NK-92 (cell line): Measurements from ENCODE around the gene BAHCC1.
"Not testable (repeated sequence)": the region's sequence is repeated elsewhere in the genome, so short reads cannot be mapped to it uniquely, and the experiment has no call there.

ENCODE experiments used
- DNase-seq: peaks from one replicate; lab custom pipeline; 2025; ENCODE audit not compliant: unreplicated experiment; lab: John Stamatoyannopoulos, UW

BAHCC1 gene

DNA sequence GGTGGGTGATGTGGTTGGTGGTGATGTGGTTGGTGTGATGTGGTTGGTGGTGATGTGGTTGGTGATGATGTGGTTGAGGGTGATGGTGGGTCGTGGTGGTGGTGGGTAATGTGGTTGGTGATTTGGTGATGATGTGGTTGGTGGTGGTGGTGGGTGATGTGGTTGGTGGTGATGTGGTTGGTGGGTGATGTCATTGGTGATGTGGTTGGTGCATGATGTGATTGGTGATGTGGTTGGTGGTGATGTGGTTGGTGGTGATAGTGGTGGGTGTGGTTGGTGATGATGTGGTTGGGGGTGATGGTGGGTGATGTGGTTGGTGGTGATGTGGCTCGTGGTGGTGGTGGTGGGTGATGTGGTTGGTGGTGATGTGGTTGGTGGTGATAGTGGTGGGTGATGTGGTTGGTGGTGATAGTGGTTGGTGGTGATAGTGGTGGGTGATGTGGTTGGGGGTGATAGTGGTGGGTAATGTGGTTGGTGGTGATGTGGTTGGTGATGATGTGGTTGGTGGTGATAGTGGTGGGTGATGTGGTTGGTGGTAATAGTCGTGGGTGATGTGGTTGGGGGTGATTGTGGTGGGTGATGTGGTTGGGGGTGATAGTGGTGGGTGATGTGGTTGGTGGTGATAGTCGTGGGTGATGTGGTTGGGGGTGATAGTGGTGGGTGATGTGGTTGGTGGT lies 30.6 kb downstream of the BAHCC1 start:
- DNase-seq: not testable (repeated sequence)

DNA sequence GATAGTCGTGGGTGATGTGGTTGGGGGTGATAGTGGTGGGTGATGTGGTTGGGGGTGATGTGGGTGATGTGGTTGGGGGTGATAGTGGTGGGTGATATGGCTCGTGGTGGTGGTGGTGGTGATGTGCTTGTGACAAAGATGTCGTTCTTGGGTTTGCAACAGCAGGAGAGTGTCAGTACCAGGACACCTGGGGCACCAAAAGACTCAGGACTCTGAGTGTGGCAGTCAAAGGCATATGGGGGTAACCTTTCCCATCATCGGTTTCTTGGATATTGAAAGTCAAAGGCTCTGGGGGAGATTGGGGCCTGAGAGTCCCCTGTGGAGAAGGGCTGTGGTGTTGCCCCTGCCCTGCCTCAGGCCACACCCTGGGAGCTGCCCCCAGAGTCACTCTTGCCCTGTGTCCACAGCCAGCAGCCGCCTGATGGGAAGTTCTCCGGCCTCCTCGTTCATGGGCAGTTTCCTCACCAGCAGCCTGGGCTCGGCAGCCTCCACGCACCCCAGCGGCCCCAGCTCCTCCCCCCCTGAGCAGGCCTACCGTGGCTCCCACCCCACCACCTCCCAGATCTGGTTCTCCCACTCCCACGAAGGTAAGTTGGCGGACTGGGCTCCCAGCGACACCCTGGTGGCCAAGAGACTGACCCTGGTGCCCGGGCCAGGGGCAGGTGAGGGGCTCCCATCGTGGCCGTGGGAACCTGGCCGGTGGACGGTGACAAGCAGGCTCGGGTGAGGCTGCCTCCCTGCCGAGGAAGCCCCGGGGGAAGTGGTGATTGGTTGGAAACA lies 31.3 kb downstream of the BAHCC1 start:
- no peak for DNase-seq

DNA sequence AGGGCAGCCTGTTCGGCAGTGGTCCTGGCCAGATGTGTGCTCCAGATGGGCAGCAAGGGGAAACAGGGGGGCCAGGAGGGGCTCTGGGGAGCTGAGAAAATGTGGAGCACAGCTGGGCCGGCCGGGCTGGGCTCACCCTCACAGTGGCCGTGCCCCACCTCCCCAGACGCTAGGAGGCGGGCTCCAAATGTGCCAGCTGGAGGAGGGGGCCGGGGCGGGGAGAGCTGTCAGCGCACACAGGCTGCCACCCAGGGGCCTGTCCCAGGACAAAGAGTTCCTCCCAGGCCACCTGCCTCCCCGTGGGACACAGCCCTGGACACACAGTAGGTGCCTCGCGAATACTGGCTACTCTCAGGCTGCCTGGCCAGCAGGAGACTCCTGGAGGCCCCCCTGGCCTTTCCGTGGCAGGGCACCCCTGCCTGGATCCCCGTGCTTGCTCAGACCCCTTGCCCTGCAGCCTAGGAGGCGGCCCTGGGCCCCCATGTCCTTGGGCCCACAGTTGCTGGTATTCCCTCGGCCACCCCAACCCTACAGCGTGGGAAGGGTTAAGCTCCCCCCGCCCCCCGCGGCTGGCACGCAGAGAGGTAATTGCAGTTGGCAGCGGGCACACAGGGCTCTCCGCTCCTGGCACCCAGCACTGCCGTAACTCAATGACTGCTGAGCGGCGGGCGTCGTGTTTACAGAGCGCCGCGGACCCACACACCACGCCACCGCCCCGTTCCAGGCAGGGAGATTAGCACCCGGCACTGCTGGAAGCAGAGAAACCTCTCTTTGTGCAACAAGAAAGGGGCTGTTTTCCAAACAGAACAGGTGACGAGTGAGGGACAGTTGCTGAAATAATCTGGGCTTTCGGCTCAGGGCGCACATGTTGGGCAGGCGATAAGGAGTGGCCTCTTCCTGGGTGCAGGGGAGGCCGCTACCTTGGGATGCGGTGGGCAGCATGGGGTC lies 32.2 kb downstream of the BAHCC1 start:
- DNase-seq: no peak

DNA sequence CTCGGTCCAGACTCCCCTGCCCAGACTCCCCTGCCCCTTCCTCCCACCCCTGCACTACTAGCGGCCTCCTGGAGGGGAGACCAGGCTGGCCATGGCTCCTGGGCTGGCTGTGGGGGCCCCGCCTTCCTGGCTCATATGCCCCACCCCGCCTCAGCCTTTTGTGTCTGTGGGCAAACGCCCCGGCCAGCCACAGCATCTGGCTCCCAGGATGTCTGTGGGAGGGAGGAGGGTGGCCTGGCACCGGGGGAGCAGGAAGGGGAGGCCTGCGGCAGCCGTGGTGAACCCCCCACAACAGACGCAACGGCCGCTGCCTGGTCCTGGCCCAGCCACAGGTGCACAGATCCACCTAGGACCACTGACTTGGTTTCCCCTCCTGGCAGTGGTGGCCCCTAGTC lies 32.9 kb downstream of the BAHCC1 start:
- DNase-seq: no peak

DNA sequence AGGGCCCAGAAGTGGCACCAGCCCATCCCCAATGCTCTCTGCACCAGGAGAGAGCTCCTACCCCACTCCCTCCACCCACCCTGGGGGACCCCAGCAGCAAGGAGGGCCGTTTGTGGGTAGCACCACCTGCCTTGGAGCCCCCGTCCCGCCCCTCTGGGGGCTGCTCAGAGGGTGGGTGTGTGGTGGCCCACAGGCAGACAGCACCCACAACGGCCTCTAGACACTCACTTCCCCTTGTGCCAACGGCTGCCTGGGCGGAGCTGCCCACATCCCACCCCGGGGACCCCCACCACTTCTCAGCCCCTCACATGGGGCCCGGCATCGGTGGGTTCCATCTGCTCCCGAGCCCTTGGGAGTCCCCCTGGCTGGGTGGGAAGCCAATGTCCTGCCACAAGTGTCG lies 33.3 kb downstream of the BAHCC1 start:
- DNase-seq: no peak

DNA sequence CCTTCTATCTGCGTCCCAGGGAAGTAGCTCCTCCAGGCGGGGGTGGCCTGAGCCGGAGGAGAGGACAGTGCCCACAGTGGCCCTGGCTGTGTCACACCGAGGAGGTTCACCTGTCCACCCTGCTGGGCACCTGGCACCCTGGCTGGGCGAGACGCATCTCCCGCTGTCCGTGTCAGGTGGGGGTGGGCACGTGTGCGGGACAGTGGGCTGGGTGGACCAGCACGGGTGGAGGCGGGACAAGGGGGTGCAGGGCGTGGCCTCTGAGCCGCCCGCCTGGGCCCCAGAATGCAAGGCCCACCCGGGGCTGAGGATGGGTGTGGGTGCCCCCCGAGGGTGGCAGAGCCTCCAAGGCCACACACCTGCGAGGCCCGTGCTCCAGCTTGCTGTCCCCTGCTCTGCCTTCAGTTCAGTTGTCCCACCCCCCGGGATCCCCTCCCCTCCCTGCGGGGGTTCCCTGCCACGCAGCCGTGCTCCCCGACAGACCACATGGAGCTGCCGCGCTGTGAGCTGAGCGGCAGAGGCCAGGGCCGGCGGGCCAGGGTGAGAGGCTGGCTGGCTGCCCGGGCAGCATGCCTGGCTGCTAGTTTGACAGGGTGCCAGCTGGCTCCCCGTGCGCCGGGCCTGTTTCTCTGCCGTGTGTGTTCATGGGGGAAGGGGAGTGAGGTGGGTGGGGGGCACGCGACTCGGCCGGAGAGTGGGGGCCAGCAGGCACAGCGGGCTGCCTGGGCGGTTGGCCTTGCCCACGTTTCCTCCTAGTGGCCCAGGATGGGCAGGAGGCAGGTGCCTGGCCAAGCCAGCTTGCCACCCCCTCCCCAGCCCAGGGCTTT lies 33.9 kb downstream of the BAHCC1 start:
- no peak for DNase-seq

DNA sequence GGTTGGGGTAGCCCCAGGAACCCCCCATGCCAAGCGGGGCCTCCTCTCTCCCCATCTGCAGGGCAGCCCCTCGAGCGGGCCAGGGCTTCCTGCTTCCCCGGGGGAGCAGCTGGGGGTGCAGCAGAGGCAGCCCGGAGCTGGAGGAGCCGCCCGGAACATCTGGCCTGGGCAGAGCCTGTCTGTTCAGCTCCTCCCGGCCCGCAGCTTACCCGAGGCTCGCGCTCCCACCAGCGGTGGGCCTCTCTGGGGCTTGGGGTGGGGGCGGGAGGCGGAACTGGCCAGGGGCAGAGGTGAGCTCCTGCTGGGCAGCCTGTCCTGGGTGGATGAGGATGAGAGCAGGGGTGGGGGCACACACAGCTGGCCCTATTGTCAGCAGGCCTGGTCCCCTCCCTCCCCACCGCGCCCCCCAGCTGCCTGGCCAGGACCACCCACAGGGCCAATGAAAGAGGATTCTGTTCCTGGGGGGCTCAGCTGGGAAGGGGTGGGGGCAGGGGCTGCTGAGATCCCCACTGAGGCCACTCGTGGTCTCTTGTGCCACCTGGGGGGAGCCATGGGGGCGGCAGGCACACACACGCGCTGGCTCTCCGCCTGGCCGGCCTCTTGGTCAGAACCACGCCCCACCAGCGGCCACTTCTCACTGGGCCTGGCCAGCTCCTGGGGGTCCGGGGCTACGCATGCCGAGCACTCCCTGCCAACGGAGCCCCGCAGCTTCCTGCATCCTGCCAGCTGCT lies 34.7 kb downstream of the BAHCC1 start:
- no peak for DNase-seq

DNA sequence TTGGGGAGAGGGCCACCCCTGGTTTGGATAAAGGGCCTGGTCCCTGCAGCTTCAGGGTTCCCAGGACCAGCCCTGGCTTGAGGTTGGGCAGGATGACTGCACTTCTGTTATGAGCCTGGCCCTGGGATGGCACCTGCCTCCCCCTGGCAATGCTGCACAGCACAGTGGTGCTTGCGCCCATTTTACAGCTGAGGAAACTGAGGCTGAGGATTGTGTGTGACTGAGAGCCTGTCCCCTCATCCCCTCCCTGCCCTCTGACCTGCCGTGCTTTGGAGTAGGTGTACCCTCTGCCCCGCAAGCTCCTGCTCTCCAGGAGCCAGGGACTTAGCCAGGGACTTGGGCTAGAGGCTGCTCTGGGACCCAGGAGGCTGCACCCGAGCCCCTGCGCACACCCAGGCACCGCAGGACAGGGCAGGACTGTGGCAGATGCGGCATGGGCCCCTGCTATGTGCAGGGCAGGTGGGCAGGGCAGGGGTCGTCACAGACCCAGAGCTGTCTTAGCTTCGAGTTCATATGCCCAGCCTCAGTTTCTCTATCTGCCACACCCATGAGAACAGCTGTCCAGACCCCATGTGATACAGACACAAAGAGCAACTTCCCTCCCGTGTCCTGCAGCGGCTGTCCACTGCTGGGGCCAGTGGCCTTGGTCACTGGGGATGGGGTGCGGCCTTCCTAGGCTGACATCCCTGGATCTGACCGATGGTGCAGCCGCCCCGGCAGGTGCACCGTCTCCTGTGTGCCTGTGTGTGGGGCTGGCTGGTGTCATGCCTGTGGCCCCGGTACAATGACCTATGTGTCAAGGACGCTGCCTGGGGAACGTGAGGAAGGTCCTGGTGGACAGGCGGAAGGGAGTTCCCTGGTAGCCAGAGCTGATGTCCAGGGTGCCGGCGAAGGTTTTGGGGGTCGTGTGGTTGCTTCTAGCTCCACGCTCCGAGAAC lies 36.6 kb downstream of the BAHCC1 start:
- no peak for DNase-seq

DNA sequence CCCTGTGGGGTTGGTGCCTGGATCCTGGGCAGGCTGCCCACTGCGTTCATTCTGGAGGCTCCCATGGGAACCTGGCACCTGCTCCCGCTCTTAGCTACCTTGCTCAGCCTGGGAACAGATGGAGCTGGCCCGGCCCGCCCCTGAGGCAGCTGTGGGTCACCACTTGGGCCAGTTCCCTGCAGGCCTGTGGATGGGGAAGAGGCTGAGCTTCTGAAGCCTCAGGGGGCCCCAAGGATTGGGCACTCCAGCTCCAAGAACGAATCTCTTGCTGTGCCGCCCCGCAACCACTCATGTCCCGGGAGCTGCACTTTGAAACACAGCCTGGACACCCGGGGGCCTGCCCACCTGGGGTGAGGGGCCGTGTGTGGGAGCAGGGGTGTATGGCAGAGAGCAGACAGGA lies 37.7 kb downstream of the BAHCC1 start:
- no peak for DNase-seq

DNA sequence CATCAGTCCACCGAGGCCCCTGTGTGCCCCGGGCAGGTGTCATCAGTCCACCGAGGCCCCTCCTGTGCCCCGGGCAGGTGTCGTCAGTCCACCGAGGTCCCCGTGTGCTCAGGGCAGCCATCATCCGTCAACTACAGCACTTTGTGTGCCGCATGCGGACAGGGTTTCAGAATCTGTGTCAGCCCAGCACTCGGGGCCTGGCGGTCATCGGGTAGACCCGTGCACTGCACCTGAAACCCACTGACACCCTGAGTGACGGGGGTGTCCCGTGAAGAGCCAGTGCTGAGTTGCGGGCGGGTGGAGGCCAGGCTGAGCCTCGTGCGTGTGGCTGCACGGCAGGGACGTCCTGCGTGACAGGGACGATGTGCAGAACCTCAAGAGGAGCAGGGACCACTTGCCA lies 38.4 kb downstream of the BAHCC1 start:
- DNase-seq: no peak

DNA sequence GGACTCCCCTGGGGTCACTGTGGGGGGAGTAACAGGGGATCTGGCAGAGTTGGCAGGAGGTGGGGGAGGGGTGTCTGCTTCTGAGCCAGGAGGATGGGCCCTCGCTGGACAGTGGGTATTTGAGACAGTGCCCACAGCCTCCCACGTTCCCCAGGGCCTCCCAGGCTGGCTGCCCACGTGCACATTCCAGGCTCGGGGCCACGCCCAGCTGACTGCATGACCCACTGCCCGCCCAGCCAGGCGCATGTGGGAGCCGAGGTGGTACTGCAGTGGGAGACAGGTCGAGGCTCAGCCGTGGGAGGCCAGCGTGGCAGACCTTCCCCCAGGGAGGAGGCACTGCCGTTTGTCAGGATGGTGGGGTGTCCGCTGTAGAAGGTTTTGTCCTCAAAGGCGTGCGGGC lies 38.8 kb downstream of the BAHCC1 start:
- DNase-seq: no peak

DNA sequence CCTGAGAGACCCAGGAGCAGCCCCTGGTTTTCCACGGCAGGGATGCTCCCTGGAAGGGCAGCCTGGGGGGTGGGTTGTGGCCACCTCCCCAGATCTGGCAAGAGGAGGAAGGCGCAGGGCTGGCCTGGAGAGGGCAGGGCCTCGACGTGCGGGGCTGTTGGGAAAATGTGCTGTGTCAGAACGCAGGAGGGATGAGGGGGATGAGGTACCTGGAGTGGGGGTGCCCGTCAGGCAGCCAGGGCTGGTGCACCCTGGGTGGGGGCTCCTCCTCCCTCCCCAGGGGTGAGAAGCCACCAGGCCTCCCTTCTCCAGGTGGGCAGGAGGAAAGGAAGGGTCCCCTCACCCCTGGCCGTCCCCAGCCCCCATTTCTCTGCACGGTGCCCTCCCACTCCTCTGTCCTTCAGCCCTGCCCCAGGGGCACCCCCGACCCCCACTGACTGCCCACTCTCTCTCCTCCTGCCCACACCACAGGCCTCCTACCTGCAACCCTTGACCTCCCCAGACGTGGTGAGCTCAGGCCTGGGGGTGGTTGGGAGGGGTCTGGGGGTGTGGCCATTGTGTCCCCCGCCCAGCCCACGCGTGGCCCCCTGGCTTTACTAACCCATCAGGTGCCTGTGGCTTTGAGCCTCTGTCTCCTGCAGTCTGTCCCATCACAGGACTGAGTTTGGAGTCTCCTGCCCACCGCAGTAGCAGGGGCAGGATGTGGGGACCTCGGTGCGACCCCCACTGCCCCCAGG lies 39.6 kb downstream of the BAHCC1 start:
- DNase-seq: no peak

DNA sequence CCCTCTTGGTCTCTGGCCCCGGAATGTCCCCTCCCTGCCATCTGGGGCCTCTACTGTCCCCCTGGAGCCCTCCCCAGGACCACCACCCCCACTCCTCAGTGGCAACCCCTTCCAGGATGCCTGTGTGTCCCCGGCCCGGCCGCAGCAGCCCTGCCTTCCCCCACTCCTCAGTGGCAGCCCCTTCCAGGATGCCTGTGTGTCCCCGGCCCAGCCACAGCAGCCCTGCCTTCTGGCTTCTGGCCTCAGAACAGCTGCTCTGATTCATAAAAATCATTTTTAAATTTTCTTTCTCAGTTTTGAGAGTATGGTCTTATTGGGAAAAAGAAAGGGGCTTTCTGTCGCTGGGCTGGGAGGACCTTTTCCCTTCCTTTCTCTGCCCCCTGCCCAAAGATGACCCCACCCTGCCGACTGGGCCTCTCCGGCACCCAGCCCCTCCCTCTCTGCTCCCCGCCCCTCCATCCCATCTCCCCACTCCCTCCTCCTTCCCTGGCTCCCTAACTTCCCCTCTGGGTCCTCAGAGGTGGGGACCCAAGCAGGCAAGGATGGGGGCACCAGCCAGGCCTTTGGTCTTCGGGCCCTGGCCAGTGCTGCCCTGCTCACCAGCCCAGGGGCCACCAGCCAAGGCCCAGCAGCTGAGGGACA lies 40.5 kb downstream of the BAHCC1 start:
- DNase-seq: no peak

DNA sequence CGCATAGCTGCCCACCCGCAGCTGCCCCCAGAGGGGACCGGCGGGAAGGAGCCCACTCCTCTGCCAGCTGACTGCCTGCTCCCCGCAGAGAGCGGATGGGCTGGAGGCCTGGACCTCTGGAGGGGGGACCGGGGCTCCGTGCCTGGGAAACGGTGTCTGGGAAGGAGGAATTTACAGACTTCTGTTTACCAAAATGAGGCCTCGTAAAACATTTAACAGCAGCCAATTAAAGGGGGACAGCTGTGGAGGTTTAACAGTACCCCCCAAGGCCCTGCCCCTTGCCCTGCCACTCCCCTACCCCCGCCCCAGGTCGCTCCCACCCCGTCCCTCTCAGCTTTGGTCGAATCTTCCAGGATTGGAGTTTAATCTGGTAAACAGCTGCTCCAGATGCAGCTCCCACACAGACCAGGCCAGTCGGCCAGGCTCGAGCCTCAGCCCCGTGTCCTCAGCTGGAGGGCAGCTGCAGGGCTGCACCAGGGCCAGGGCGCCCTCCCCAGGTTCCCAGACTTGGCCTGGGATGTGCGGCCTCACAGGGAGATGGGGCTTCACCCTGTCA lies 41.1 kb downstream of the BAHCC1 start:
- no peak for DNase-seq

DNA sequence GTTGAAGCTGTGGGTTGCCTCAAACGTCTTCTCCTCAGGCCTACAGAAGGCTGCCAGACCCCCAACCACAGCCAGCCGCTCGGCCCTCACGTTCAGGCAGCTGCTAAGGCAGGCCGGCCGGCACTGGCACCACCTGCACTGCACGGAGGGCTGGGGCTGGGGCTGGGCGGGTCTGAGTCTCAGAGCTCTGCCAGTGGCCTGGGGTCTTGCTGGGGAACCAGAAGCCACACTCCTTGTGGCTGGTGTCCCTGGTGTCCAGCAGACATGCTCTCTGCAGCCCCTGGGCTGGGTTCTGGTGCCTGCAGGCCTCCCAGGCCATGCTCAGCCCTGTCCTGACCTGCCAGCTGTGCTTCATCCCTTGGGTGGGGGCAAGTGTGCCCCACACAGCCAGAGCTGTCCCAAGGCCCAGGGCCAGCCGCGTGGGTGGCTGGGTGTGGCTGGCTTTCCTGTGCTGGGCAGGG lies 42.0 kb downstream of the BAHCC1 start:
- no peak for DNase-seq

DNA sequence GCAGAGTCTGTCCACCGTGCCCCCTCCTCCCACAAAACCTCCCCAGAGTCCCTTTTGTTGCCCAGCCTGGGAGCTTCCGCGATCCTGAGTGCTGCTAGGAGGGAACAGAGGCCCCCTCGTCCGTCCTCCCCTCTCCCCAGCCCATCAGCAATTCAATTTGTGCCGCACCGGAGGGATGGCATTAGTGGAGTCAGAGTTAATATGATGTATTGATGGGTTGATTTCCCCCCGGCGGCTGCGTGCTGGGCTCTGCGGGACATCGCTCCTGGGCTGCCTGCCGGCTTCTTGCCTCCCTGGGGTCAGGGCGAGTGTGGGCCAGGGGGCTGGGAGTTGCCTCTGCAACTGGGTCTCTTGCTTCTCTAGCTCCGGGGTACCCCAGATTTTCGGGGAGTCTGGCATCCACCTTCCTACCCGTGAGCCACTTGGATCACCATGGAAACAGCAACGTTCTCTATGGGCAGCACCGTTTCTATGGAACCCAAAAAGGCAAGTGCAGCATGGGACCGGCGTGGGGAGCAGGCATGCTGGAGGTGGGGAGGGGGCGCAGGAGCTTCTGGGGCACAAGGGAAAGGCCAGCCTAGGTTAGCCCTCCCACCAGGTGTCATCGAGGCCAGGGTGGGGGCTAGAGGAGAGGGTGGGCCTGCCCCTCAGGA lies 42.9 kb downstream of the BAHCC1 start:
- DNase-seq: no peak

DNA sequence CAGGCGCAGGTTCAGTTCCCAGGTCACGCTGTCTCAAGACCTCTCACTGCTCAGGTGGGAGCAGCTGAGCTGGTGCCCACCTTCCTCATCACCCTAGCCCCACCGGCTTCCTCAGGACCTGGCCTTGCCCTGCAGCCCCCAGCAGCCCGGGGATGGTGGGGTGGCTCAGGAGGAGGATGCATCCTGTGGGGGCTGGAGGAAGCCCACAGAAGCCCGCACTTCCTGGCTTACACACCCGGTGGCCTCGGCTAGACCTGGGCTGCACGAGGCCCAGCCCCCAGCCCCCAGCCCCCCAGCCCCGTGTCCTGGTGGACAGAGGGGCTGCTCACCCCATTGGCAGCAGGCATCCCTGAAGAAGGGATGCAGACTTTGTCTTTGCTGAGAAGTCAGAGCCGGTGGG lies 43.4 kb downstream of the BAHCC1 start:
- DNase-seq: no peak
